ENCODE results near the gene ZWILCH.

The ZWILCH gene

DNA sequence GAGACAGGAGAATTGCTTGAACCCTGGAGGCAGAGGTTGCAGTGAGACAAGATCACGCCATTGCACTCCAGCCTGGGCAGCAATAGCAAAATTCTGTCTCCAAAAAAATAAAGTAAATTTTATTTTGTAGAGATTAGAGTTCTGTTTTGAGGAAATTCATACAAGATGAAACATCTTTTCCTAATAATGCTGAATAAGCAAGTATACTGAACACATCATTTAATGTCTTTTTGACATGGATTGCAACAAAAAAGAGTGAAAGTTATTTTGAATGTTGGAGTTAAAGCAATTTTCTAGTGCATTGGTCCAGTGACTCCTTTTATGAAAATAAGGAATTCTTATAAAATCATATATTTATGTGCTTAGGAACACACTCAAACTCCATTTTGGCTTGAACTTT lies 40.1 kb downstream of the ZWILCH start:
- no peak for DNase-seq (ENCODE audit: low read depth in 2 of 2)

DNA sequence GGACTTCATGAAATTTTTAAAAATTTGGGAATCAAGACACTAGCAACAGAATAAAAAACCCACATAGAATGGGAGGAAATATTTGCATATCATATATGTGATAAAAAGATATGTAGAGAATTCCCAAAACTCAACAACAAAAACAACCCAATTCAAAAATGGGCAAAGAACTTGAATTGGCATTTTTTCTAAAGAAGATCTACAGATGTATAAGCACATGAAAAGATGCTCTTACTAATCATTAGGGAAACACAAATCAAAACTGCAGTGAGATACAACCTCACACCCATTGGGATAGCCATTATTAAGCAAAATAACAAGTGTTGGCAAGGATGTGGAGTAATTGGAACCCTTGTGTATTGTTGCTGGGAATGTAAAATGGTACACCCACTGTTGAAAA lies 50.6 kb downstream of the ZWILCH start:
- no peak for DNase-seq (ENCODE audit: low read depth in 2 of 2)

- DNase-seq (ENCODE audit: low read depth in 2 of 2), result no peak
Observed at GRCh38 chr15:66558271-66558670, 53.1 kb downstream of the ZWILCH start.

GRCh38 chr15:66560856-66561525 lies 55.9 kb downstream of the ZWILCH start:
- no peak for DNase-seq (ENCODE audit: low read depth in 2 of 2)

DNA sequence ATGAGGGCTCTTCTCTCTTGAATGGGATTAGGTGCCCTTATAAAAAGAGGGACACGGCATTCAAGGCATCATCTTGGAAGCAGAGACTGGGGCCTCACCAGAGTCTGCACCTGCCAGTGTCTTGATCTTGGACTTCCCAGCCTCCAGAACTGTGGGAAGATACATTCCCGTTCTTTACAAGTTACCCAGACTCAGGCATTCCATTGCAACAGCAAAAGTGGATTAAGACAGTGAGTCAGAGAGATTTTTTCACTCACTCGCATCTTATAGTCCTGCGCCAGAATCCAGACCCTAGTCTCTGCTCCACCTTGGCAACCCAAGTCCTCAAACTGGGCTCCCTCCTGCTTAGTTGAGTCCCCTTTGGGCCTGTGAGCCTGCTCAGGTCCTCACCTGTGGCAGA lies 58.0 kb downstream of the ZWILCH start:
- no peak for DNase-seq (ENCODE audit: low read depth in 2 of 2)

- no peak for DNase-seq (ENCODE audit: low read depth in 2 of 2)
Observed at GRCh38 chr15:66563566-66564110, 58.5 kb downstream of the ZWILCH start.

DNA sequence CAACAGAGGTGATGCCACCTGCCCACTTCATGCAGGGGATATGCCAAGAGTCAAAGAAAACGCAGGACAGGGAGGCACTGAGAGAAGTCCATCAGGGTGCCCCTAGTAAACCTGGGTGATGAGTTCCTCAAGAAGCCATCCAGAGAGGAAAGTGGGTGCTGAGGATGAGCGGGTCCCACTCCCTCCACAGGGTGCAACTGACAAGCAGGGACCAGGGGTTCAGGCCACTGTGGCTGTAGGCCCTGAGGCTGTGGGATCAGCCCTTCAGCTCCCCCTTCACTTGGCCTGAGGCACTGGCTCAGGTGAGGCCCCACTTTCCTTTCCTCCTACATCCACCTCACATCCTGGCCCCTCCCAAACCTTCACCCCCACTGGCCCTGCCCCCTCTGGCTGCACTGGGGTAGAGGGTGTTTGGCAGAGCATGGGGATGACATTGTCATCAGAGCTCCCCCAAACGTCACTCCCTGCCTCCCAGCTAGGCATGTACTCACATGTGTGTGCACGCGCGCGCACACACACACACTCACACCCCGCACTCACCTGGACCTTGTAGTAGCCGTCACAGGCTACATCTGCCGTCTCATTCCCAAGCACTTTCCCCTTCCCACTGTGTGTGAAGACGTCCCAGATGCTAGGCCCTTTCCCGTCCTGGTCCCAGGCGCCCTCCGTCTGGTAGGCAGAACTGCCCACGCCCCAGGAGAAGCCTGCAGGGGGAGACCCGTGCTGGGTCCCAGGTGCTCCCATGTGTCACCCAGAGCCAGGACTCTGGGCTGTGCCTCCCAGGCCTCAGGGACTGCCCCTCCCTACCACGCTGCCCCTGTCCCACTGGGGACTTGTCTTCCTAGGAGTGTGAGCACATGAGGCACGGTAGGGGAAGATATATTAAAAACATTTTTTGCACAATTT lies 59.3 kb downstream of the ZWILCH start:
- DNase-seq (ENCODE audit: low read depth in 2 of 2), result no peak

DNA sequence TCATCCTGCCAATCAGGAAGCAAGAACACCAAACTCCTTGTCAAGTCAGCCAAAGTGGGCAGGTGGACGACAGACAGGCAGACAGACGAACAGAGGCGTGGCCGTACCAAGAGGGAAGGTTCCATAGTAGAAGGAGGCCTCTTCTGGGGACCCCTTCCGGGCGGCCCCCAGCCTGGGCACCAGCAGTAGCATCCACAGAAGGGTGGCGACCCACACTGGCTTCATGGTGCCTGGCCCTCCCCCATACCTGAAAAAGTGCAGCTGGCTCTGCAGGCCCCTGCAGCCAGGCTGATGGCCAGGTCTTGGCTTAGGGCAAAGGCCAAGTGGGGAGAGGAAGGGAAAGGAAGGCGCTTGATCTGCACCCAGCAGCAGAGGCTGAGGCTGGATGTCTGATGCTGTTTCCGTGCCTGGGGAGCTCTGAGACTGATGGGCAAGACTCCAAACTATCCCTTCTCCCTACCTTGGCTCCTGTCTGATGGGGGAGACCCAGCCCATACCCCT lies 60.1 kb downstream of the ZWILCH start:
- no peak for DNase-seq (ENCODE audit: low read depth in 2 of 2)

GRCh38 chr15:66565741-66566144 lies 60.6 kb downstream of the ZWILCH start, which contains the start of gene LCTL:
Gene LCTL (minus strand): TSS chr15:66565998. CDS start chr15:66565365, 633 bp downstream.
- DNase-seq (ENCODE audit: low read depth in 2 of 2), result no peak

DNA sequence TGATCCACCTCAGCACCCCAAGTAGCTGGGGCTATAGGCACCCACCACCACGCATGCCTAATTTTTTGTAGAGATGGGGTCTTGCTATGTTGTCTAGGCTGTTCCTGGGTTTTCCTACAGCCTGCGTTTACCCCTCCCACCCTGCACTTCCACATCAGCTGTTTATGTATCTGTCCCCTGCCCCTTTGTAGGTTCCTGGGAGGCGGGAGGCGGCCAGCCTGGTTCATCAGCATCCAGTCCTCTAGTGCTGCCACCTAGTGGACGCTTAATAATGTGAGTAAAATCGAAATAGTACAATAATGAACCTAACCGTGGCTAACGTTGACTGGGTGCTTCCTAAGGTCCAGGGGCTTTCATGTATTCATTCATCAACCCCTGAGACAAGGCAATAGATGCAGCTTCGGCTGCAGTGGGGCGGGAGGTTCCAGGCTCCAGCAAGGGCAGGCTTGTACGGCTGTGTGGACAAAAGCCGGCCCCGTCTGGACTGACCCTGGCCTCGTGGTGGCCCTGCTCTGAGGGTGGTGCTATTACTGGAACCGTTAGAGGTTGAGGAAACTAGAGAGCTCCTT lies 61.9 kb downstream of the ZWILCH start:
- peak; percentile 8 to 17 for DNase-seq (ENCODE audit: low read depth in 2 of 2)

DNA sequence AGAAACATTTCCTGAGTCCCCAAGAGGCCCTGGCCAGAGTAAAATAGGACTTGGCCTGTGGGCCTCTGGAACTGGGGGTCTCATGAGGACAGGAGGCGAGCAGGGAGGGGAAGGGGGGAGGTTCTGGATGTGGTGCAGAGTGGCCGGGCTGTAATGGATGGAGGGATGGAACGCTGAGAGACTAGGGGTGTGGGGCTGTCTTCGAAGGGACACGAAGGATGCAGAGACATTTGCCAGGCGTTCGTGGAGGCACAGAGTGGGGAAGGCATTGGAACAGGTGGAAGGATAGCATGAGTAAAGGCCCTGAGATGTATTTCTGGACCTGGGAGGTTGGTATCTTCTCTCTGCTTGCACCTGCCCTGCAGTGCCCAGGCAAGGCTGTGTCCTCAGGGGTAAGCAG lies 62.8 kb downstream of the ZWILCH start:
- no peak for DNase-seq (ENCODE audit: low read depth in 2 of 2)

GRCh38 chr15:66569461-66570137 lies 64.5 kb downstream of the ZWILCH start:
- no peak for DNase-seq (ENCODE audit: low read depth in 2 of 2)

DNA sequence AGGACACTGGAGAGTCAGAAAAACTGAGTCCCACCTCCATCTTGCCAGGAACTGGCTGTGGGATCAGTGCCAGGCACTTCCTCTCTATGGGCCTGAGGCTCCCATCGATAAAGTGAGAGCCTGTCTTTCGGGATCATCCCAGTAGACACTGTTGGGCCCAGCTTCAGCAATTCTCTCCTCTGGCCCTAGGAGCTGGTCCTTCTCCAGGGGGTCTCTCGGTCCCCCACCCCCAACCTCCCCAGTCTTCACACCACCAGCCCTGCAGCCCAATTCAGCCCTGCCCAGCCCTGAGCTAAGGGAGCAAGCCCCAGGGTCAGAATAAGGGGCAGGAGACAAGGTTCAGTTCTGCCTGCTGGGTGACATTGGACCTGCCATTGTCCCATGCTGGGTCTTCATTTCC lies 65.2 kb downstream of the ZWILCH start:
- DNase-seq (ENCODE audit: low read depth in 2 of 2), result no peak

DNA sequence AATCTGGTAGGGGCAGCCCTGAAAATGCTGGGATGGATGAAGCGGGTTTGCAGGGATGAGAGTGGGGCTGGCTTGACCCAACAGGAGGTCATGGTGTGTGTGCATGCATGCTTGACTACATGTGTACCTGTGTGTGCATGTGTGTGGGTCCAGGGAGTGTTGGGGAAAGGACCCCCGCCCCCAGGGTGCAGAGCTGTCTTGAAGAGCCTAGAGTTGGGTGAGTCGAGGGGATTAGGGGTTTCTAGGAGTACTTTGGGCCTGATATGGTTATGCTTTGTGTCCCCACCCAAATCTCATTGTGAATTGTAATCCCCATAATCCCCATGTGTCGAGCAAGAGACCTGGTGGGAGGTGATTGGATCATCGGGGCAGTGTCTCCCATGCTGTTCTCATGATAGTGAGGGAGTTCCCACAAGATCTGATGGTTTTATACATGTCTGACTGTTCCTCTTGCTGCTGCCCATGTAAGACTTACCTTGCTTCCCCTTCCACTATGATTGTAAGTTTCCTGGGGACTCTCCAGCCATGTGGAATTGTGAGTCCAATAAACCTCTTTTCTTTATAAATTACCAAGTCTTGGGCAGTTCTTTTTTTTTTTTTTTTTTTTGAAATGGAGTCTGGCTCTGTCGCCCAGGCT lies 65.8 kb downstream of the ZWILCH start:
- no peak for DNase-seq (ENCODE audit: low read depth in 2 of 2)

- no peak for DNase-seq (ENCODE audit: low read depth in 2 of 2)
Observed at GRCh38 chr15:66572146-66572545, 67.0 kb downstream of the ZWILCH start.

- DNase-seq (ENCODE audit: low read depth in 2 of 2), result no peak
Observed at GRCh38 chr15:66573348-66573718, 68.2 kb downstream of the ZWILCH start.

GRCh38 chr15:66573719-66574595 lies 68.8 kb downstream of the ZWILCH start:
- DNase-seq (ENCODE audit: low read depth in 2 of 2), result no peak

DNA sequence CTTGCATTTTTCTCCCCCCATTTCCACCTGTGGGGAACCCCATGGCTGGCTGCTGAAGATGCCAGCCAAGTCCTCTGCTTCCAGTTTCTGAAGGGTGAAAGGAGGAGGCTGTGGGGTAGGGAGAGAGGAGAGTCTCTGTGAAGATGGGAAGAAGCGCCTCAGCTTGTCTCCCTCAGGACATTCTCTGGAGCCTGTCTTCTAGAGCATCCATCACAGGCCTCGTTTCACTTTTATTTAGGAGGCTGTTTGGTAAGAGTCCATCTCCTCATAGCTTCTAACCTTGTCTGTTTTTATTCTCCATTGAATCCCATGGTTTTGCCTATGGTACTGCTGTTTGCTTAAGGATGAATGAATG lies 69.4 kb downstream of the ZWILCH start:
- no peak for DNase-seq (ENCODE audit: low read depth in 2 of 2)

DNA sequence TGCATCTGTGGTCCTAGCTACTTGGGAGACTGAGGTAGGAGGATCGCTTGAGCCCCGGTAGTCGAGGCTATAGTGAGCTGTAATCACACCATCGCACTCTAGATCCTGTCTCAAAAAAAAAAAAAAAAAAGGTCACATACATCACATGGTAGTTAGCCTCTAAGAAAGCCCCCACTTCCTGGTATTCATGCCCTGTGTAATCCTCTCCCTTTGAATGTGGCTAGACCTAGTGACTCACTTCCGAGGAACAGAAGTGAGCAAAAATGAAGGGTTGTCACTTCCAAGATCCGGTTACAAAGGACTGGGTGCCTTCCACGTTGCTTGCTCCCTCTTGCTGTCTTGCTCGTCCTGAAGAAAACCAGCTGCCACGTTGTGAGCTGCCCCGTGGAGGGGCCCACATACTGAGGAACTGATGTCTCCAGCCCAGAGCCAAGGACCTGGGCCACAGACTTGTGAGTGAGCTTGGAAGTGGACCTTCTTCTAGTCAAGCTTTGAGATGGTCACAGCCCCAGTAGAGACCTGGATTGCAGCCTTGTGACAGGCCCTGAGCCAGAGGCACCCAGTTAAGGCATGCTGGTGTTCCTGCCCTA lies 73.3 kb downstream of the ZWILCH start:
- DNase-seq (ENCODE audit: low read depth in 2 of 2), result no peak

GRCh38 chr15:66580643-66581042 lies 75.5 kb downstream of the ZWILCH start:
- DNase-seq (ENCODE audit: low read depth in 2 of 2), result no peak

Data from stimulated activated CD4-positive, alpha-beta T cell treated with anti-CD3 and anti-CD28 coated beads, Interleukin-1b, Interleukin-23, amount 100 ng/mL, for 1 hour (primary cell).